Activated naive CD4-positive, alpha-beta T cell treated with anti-CD3 and anti-CD28 coated beads, Interleukin-2, amount 50 U/mL, for 72 hours (primary cell): ENCODE data around the gene C1QTNF8. TPM values are rescaled to one million over a fixed set of nuclear protein-coding genes. Genes with fewer than 3 reads are reported as not detected.
A peak's percentile ranks its signal among the peaks of the same experiment; 100 is the strongest.

ENCODE experiments used
- ATAC-seq, 2 donors: fragments of 150-1000 bp; cut with Tn5 transposase; 2 replicates each; pipeline ENCODE4 v1.10.0; 2021; ENCODE audit warnings: mild to moderate bottlenecking in 2 of 2, moderate library complexity in 2 of 2
- DNase-seq, 2 donors: peaks; one replicate each; pipeline ENCODE4 v3.0.0; 2021 to 2022; ENCODE audit warnings: low spot score in 2 of 2
- H3K27ac Mint-ChIP-seq, 2 donors: one replicate each; pipeline ENCODE4 v1.8.0; 2022; ENCODE audit warnings: mild to moderate bottlenecking in 2 of 2, mixed read lengths in 2 of 2
- H3K36me3 Mint-ChIP-seq, 2 donors: one replicate each; pipeline ENCODE4 v1.8.0; 2022; ENCODE audit warnings: mixed read lengths in 2 of 2
- H3K9me3 Mint-ChIP-seq, 2 donors: one replicate each; pipeline ENCODE4 v1.8.0; 2022; ENCODE audit warnings: mixed read lengths in 2 of 2
- total RNA-seq, 2 donors: library from RNA; stranded (reverse); gene quantifications; one replicate each; pipeline ENCODE4 v1.2.3, GENCODE V29; 2022

Gene C1QTNF8, protein sequence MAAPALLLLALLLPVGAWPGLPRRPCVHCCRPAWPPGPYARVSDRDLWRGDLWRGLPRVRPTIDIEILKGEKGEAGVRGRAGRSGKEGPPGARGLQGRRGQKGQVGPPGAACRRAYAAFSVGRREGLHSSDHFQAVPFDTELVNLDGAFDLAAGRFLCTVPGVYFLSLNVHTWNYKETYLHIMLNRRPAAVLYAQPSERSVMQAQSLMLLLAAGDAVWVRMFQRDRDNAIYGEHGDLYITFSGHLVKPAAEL
- not detected for total RNA-seq

DNA sequence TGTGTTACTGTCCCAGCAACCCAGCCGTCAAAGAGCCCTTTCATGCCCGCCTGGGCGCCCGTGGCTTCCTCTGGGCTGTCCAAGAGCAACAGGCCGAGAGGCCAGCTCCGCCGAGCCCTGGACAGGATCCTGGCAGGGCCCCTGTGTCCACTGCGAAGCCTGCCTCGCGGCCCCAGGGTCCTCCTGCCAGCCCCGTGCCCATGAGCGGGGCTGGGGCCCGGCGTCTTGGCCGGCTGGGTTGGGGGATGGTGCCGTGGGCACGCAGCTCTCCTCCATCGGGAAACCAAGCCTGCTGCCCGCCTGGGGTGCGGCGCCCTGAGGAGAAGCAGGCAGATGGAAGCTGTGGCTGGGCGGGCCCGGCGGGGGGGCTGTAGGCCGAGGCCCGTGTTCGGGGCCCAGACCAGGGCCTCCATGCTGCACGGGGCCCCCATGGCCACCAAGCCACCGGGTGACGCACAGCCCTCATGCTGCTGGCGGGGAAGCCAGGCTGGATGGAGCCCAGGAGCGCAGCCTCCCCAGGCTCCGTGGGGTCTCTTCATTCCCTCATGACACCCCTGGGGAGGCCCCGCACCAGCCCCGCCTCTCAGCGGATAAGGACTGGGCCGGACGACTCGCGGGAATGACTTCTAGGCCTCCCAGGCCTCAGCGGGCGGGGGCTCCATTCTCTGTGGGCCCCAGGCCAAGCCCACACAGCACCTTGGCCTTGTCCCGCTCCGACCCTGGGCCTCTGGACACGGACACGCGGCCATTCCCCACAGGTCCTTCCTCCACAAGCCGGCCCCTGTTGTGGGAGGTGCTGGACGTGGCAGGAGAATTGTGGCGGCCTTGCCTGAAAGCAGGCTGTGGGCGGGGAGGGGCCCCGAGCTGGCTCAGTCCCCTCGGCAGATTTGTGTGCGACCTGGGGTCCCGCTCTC is at the start of gene C1QTNF8:
TSS of gene C1QTNF8 (minus strand) at position 76 of the 914 bp plus-strand sequence. CDS start 1,322 bp downstream, outside the sequence.
- peaks cover 6% of the 10 kb centered on the region in 2 donors for H3K36me3 Mint-ChIP-seq
- DNase-seq (no peak), ATAC-seq (no peak)
- peaks cover 0 to 4% of the 10 kb centered on the region in 2 donors for H3K9me3 Mint-ChIP-seq
- H3K27ac Mint-ChIP-seq, result no peak within 1 kb of the TSS

DNA sequence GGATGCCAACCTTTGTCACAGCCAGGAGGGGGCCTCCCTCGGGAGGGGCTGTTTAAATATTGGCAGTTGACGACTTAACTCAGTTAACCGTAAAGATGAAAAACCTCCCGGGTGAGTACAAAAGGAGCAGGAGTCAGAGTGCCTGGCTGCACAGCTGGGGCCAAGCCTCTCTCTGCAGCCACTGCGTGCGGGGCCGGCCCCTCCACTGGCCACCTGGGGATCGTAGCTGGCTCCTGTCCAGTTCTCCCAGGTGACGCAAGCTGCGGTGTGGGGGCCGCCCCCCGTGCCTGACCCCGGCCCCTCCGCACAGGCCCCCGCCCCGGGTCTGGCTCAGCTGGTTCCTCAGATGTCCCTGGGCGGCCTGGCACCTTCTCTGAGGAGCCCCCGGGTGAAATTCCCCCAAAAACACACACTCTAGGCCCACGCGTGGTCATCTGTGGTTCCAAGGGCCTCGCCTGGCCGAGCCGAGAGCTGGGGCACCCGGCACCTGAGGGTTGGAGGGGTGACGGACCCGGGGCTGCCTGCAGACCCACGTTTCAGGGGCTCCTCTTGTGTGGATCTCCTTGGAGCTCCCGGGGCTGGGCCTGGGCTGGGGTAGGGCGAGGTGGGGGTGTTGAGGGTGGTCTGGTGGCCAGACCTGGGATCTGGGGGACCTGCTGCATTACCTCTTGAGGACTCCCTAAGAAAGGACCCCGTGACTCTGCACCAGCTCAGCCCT is 49.5 kb upstream of the C1QTNF8 start:
- DNase-seq (no peak), ATAC-seq (no peak)
- H3K27ac Mint-ChIP-seq, result no peak overlapping the region
- H3K36me3 Mint-ChIP-seq, result no peaks in the 10 kb centered on the region
- peaks cover 0 to 7% of the 10 kb centered on the region in 2 donors for H3K9me3 Mint-ChIP-seq

DNA sequence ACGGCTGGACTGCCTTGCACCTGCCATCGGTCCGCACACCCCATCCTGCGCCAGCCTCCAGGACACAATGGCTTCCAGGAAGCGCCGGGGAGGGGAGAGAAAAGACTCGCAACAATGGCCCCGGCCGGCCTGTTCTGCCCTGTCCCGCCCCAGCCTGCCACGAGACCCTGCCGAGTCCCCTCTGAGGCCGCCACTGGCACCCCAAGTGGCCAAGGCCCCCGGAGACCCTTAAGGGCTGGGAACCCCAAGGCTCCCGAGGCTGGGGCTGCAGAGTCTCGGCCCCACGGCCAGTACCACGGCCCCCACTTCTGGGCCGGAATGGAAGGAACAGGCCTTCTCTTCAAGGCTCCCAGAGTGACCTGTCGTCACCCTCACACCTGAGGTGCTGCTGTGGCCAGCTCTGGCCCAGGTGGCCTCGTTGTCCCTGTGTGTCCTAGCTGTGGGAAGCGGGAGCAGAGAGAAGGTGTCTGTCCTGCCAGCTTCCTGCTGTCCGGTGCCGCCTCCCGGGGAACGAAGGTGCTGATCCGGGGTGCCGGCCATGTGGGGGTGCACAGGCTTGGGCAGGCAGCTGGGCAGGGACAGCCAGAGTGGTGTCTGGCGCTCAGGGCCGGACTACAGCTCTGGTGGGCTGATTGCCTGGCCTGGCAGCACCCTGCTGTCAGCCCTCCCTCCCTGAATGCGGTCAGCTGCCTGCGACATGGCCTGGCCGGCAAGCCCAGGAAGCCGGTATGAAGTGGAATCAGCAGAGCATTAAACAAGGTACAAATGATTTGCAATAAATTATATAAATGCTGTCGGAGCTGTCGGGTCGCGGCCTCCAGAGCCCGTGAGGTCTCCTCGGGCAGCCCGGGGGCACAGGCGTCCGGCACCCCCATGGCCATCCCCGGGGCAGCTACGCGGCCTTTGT is 48.7 kb upstream of the C1QTNF8 start:
- DNase-seq, result no peak
- peaks cover 0 to 7% of the 10 kb centered on the region in 2 donors for H3K9me3 Mint-ChIP-seq
- H3K36me3 Mint-ChIP-seq, result no peaks in the 10 kb centered on the region
- no peak overlapping the region for H3K27ac Mint-ChIP-seq
- no peak for ATAC-seq

DNA sequence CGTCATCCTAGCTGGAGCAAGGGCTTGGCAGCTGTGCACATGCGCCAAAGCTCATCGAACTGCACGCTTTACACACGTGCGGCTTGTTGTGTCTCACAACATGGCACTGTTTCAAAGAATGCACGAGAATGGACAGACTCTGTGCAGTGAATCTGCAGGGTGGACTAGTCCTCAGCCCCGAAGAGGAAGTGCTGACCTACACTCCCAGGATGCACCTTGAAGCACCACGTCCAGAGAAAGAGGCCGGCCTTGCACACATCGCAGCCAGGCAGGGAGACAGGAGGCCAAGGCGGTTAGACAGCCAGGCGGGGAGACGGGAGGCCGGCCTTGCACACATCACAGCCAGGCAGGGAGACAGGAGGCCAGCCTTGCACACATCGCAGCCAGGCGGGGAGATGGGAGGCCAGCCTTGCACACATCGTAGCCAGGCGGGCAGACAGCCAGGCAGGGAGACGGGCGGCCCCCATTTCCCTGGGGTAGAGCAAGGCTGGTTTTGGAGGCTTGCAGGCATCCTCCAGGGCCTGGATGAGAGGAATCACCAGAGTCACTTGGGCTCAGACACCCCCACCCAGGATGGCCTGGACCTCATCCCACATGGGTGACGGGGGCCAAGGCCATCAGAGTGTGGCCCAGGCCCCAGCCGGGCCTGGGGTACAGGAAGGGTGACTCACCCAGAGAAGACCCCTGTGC is 47.9 kb upstream of the C1QTNF8 start:
- H3K9me3 Mint-ChIP-seq, result peaks cover 0 to 7% of the 10 kb centered on the region in 2 donors
- DNase-seq (no peak), ATAC-seq (no peak)
- H3K36me3 Mint-ChIP-seq, result no peaks in the 10 kb centered on the region
- H3K27ac Mint-ChIP-seq, result no peak overlapping the region

DNA sequence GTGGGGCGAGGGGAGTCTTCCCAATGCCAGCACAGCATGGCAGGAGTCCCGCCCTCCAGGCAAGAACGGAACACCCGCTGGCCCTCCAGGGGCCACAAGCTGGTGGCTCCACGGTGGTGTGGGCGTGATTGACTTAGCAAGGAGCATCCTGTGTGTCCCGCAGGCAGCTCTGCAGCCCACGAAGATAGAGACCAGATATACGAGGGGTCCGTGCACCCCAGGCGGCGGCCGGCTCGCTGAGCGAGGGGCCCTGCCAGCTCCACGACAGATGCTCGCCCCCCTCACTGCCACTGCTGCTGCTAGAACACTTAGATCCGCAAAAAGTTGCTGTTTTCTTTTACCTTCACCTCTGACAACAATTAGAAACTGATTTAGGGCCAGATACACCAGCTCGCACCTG is 46.9 kb upstream of the C1QTNF8 start:
- peaks cover 0 to 7% of the 10 kb centered on the region in 2 donors for H3K9me3 Mint-ChIP-seq
- no peak overlapping the region for H3K27ac Mint-ChIP-seq
- ATAC-seq (no peak), DNase-seq (no peak)
- no peaks in the 10 kb centered on the region for H3K36me3 Mint-ChIP-seq

DNA sequence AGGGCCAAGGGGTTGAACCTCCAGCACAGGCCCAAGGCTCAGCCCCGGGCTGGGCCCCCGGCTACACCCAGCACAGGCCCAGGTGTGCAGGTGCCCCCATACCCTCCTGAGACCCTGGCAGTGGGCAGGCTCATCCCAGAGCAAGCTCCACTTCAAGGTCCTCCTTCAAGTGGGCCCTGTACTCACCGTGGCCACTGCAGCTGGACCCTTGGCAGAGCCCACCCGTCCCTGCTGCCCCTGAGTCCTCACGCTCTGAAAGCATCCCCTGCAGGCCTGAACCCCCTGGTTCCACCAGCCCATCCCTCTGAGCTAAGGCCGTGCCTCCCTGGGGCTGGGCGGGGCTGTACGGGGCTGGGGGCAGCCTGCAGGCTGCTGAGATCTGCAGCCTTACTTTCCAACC is 45.7 kb upstream of the C1QTNF8 start:
- Mint-ChIP-seq H3K9me3 (no peaks in the 10 kb centered on the region), H3K36me3 (no peaks in the 10 kb centered on the region), H3K27ac (peak overlapping the region in 1 of 2 donors; percentile 18)
- DNase-seq, result no peak
- no peak for ATAC-seq

DNA sequence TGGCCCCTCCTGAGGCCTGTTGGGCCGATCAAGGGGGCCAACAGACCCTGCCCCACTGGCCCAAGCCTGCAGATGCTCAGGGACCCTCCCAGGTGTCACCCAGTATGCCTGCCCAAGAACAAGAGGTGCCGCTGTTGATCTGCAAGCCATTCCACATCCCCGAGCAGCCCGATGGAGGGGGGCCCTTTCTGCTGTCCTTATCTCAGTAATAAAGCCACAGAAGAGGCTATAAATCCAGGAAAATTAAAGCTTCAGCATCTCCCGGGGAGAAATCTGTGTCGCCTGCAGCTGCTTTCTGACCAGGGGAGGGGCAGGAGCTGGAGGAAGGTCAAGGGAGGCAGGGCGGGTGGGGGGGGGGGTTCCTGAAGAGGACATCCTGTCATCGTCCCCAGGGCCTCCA is 45.1 kb upstream of the C1QTNF8 start:
- Mint-ChIP-seq H3K9me3 (no peaks in the 10 kb centered on the region), H3K36me3 (no peaks in the 10 kb centered on the region), H3K27ac (no peak overlapping the region)
- DNase-seq (no peak), ATAC-seq (no peak)

DNA sequence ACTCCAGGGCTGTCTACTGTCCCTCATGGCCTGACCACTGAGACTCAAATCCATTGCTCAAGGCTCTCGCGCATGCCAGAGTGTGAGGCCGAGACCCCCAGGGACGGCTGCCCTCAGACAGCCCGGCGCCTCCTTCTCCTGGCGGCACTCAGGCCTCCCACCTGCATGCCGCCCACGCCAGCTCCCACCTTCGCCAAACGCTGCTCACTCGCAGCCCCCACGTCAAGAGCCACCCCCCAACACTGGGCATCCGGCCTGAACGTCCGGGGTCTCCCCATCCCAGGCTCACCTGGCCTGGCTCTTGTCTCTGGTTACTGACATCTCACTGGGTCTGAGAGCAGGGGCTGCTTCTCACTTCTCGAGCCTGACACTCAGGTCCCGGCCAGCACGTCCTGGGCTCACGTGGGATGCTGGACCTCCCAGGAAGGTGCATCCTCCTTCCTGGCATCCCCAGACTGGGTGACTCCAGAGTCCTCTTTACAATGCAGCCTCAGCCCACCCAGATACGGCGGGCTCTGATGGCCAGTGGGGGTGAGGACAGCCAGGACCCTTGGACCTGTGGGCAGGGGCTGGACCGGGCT is 44.6 kb upstream of the C1QTNF8 start:
- no peak for DNase-seq
- no peaks in the 10 kb centered on the region for H3K36me3 Mint-ChIP-seq
- H3K9me3 Mint-ChIP-seq, result no peaks in the 10 kb centered on the region
- ATAC-seq, result no peak
- H3K27ac Mint-ChIP-seq, result no peak overlapping the region

DNA sequence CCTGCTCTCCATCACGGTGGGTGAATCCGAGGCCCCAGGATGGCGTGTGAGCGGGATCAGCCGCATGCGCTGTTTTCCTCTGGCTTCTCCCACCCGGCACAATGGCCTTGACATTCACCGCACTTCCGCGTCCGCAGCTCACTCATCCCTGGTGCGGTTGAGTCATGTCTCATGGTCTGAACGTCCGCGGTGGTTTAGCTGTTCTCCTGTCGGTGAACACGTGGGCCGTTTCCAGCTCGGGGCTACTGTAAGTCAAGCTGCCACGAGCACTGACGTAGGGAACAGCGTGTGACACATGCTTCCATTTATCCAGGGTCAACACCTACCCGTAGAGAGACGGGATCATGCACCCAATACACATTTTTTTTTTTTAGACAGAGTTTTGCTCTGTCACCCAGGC is 41.6 kb upstream of the C1QTNF8 start:
- DNase-seq (no peak), ATAC-seq (no peak)
- Mint-ChIP-seq H3K27ac (no peak overlapping the region), H3K36me3 (no peaks in the 10 kb centered on the region), H3K9me3 (no peaks in the 10 kb centered on the region)

DNA sequence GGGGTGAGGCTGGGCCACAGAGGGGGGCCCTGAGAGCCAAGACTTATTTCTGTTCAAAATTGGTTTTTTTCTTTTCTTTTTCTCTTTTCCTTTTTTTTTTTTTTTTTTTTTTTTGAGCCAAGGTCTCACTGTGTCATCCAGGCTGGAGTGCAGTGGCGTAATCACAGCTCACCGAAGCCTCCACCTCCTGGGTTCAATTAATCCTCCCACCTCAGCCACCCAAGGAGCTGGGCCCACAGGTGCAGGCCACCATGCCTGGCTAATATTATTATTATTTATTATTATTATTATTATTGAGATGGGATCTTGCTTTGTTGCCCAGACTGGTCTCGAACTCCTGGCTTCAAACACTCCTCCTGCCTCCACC is 39.4 kb upstream of the C1QTNF8 start:
- no peak for DNase-seq
- no peak for ATAC-seq
- Mint-ChIP-seq H3K27ac (no peak overlapping the region), H3K36me3 (no peaks in the 10 kb centered on the region), H3K9me3 (no peaks in the 10 kb centered on the region)

DNA sequence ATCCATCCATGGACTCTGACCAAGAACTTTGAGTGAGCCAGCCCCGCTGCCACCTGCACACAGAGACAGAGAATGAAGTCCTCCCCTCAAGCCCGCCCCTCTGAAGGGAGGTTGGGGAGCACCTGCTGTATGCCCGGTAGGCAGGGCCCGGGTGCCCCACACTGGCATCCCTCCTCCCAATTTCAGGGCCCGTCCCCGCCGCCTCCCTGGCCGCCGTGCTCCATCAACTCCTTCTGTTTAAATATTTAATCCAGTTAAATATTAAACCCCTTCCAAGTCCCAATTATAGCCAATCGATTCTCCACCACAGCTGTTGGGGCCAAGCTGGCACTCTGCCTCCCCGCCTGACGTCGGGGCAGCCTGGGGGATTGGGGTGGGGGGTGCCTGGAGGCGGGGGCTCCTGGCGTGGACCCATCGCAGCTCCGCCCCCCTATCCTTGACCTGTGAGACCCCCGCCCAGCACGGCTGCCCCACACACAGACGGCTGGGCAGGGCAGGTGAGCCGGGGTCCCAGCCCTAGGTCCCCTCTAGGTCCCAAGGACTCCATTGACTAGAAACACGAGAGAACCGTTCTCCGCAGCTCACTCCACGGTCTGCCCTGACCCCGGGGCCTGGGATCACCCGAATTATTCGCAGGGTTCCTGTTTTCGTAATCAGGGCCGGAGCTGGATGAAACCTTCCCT is 38.9 kb upstream of the C1QTNF8 start:
- ATAC-seq (no peak), DNase-seq (no peak)
- Mint-ChIP-seq H3K9me3 (no peaks in the 10 kb centered on the region), H3K36me3 (no peaks in the 10 kb centered on the region), H3K27ac (no peak overlapping the region)

DNA sequence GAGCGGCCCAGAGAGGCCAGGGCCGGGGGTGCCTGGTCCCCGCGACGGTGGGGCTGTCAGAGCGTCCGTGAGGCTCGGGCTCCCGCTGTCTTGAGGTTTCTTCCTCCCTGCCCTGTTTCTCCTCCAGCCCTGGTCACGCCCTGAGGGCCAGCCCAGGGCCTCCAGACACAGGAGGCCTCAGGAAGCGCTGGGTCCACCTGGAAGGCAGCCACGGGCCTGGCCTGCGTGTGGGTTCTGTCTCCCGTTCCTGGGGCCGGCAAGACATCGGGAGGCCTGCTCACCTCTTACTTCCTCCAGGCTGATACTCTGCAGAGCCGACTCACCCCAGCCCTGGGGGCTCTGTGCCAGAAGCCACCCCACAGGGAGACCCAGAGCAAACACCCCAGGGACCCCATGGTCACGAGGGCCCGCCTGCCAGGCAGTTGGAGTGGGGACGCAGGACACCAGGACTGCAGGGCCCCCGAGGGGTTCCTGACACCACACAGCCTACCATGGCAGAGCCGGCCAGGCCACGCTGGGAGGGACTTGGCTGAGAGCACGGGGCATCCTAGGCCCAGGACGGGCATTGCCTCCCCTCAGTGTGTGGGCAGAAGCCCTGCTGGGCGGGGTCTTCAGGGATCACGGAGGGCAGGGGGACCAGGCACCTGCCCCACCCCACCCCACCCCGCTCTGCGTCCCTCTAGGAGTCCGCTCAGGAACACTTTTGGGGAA is 37.9 kb upstream of the C1QTNF8 start:
- DNase-seq, result no peak
- no peak for ATAC-seq
- H3K9me3 Mint-ChIP-seq, result no peaks in the 10 kb centered on the region
- H3K36me3 Mint-ChIP-seq, result no peaks in the 10 kb centered on the region
- no peak overlapping the region for H3K27ac Mint-ChIP-seq

DNA sequence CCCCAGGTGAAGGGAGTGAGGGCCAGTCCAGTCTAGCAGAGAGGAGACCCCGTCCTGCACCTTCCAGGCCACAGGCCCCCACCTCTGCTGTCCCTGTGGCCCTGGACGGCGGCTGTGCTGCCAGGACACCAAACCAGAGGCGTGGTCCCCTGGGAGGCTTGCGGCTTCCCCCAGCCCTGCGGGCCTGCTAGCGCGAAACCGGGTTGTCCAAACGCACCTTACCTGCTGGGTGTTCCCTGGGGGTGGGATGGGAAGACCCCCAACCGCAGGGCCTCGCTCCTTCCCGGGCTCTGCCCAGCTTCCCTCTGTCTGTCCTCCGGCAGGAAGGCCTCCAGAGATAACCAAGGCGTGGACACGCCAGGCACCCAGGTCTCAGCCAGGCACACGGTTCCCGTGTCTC is 37.2 kb upstream of the C1QTNF8 start:
- DNase-seq (no peak), ATAC-seq (no peak)
- no peak overlapping the region for H3K27ac Mint-ChIP-seq

DNA sequence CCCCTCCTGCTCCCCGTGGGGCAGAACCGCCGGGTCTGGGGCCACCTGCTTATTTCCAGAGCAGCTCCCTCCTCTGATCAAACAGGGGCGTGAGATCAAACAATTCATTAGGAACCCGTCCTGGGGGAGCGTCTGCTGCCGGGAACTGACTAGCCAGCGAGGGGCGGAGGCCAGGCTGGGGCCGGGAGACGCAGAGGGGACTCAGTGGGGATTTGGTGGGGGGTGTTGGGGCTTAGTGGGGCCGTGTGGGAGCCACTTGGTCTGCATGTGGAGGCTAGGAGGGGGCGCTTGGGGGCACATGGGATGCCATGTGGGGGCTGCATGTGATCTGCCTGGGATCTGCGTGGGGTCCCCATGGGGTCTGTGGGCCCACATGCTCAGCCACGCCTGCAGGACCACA is 36.4 kb upstream of the C1QTNF8 start:
- ATAC-seq (no peak), DNase-seq (no peak)
- Mint-ChIP-seq H3K9me3 (no peaks in the 10 kb centered on the region), H3K36me3 (no peaks in the 10 kb centered on the region), H3K27ac (no peak overlapping the region)

More for the DNA sequence above, 37.2 kb upstream of the C1QTNF8 start:
- no peaks in the 10 kb centered on the region for H3K36me3 Mint-ChIP-seq
- H3K9me3 Mint-ChIP-seq, result no peaks in the 10 kb centered on the region
